Endothelial cell (in vitro differentiated cells): Measurements from ENCODE around the gene CAPZB. TPM values are rescaled to one million over a fixed set of nuclear protein-coding genes. Genes with fewer than 3 reads are reported as not detected.

Source experiments
- DNase-seq: peaks from one replicate; pipeline ENCODE4 v3.0.0; 2021; ENCODE audit warnings: low spot score
- H3K27ac Mint-ChIP-seq: one replicate; pipeline ENCODE4 v1.8.0; 2021; ENCODE audit warnings: mixed read lengths, inconsistent platforms; ENCODE audit not compliant: unreplicated experiment
- H3K27me3 Mint-ChIP-seq: one replicate; pipeline ENCODE4 v1.8.0; 2021; ENCODE audit warnings: mild to moderate bottlenecking, moderate library complexity, mixed read lengths, inconsistent platforms; ENCODE audit not compliant: unreplicated experiment
- H3K36me3 Mint-ChIP-seq: one replicate; pipeline ENCODE4 v1.8.0; 2021; ENCODE audit warnings: mild to moderate bottlenecking, low read depth, mixed read lengths, inconsistent platforms; ENCODE audit not compliant: unreplicated experiment
- H3K4me1 Mint-ChIP-seq: one replicate; pipeline ENCODE4 v1.8.0; 2021; ENCODE audit warnings: mild to moderate bottlenecking, mixed read lengths, inconsistent platforms; ENCODE audit not compliant: unreplicated experiment
- H3K4me3 Mint-ChIP-seq: one replicate; pipeline ENCODE4 v1.8.0; 2021; ENCODE audit warnings: mild to moderate bottlenecking, mixed read lengths, inconsistent platforms; ENCODE audit not compliant: unreplicated experiment
- H3K9me3 Mint-ChIP-seq: one replicate; pipeline ENCODE4 v1.8.0; 2021; ENCODE audit warnings: mixed read lengths, inconsistent platforms; ENCODE audit not compliant: unreplicated experiment
- CTCF ChIP-seq: fragments of 200-600 bp; sonication (generic); IDR thresholded peaks from one replicate; pipeline ENCODE4 v1.5.0; 2021; ENCODE audit warnings: antibody characterized with exemption; ENCODE audit not compliant: unreplicated experiment
- total RNA-seq: library from RNA; stranded (reverse); fragmentation: NEBNext Ultra II Directional; extraction: Animal tissue kit (Norgen Biotek cat#: 25700); gene quantifications from one replicate; pipeline ENCODE4 v1.2.1, GENCODE V29; 2021; ENCODE audit not compliant: unreplicated experiment

Gene CAPZB
- total RNA-seq, 1 donor from 2014 or later = 414 TPM

DNA sequence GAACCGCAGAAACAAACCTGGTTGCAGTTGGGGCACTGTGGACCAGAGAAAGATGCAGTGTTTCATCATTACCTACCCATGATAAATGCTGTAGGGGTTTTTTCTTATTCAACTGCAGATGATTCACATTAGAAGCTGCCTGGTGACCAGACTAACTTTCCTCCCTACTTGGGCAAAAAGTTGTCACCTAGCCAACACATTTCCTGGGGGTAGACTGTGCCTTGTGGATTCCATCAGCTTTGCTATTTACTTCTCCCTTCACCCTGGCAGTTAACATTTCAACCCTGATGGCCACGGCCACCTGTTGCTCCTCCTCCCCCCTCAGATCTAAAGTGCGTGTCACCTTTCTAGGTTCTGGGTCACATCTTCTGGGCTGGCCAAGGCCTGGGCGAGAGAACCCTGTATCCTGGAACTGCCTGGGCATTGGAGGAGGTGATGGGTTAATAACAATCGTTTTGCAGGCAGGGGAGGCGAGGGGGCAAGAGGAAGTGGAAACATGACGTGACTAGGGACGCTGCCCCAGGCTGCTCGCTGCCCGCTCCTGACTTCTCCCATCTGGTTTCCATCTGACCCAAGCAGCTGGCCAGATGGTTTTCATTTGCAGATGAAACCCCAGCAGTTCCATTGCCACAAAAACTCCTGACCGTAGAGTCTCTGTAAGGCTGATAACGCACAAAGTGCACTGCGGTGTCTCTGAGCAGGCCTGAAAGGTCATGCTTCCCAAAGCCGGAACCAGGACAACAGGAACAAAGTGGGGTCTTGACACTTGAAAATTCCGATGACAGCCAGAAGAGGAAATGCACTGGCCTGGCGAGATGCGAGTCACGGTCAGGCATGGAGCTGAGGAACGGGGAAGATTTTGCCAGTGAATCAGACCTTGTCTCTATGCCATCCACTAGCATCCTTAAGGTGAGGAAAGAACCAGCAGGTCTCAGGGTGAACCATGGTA is 36.6 kb downstream of the CAPZB start:
- Mint-ChIP-seq H3K36me3 (peaks cover 7% of the 10 kb centered on the region), H3K4me3 (no peak overlapping the region), H3K4me1 (peaks cover 43% of the 10 kb centered on the region), H3K9me3 (no peaks in the 10 kb centered on the region), H3K27ac (peak overlapping the region; percentile 43), H3K27me3 (peaks cover 3% of the 10 kb centered on the region)
- no peak for DNase-seq
- no peak for TF ChIP-seq CTCF

- Mint-ChIP-seq H3K4me3 (no peak overlapping the region), H3K9me3 (no peaks in the 10 kb centered on the region), H3K27ac (no peak overlapping the region), H3K4me1 (peaks cover 43% of the 10 kb centered on the region), H3K36me3 (peaks cover 7% of the 10 kb centered on the region), H3K27me3 (peaks cover 3% of the 10 kb centered on the region)
- DNase-seq = no peak
- no peak for TF ChIP-seq CTCF
Observed at GRCh38 chr1:19447550-19447949, 37.8 kb downstream of the CAPZB start.

DNA sequence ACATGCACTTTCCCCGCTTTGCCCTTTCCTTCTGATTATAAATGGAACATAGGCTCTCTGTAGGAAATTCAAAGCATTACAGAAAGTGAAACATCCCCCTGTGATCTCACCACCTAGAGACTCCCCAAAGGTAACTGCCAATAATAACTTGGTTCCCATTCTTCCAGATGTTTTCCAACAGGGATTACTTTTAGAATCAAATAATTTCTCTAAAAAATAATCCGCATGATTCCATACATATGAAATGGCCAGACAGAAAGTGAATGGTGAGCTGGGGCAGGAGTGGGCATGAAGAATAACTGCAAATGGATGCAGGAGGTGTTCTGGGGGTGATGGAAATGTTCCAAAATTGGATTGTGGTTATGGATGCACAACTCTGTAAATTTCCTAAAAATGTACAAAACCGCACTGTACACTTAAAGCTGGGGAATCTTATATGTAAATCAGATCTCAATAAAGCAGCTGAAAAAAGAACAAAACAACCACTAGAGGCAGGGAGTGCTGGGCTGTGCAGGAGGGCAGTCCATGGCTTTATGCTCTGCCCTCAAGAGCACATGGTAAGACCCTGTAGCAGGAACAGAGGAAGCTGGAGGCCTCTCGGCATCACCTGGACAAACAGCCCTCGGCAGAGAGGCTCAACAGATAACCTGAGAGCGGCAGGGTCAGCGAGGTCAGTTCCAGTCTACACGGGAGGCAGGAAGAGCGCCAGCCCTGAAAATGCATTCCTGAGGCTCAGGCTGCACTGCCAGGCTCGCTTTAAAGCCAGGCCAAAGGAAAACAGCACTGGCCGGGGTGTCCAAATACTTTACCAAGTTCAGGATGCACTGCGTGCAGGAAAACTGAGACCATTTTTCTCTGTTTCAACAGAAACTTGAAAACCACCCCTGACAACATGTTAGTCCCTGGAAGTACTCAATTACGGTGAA is 39.7 kb downstream of the CAPZB start:
- peaks cover 47% of the 10 kb centered on the region for H3K4me1 Mint-ChIP-seq
- no peak for TF ChIP-seq CTCF
- peak overlapping the region; percentile 14 for H3K4me3 Mint-ChIP-seq
- DNase-seq = peak; percentile 29
- H3K27ac Mint-ChIP-seq = peak overlapping the region; percentile 65
- peaks cover 7% of the 10 kb centered on the region for H3K36me3 Mint-ChIP-seq
- no peaks in the 10 kb centered on the region for H3K9me3 Mint-ChIP-seq
- peaks cover 3% of the 10 kb centered on the region for H3K27me3 Mint-ChIP-seq

GRCh38 chr1:19444296-19445021 is 40.9 kb downstream of the CAPZB start:
- H3K4me1 Mint-ChIP-seq = peaks cover 45% of the 10 kb centered on the region
- H3K27ac Mint-ChIP-seq = peak overlapping the region; percentile 42
- peak overlapping the region; percentile 9 for H3K4me3 Mint-ChIP-seq

More at GRCh38 chr1:19444296-19445021, 40.9 kb downstream of the CAPZB start:
- no peak for DNase-seq
- H3K9me3 Mint-ChIP-seq = no peaks in the 10 kb centered on the region
- peaks cover 3% of the 10 kb centered on the region for H3K27me3 Mint-ChIP-seq
- peaks cover 7% of the 10 kb centered on the region for H3K36me3 Mint-ChIP-seq
- TF ChIP-seq CTCF = no peak
